HG03045 (cell line): Measurements from ENCODE around the gene PRKAR2A.
"Not testable (repeated sequence)": the region's sequence is repeated elsewhere in the genome, so short reads cannot be mapped to it uniquely, and the experiment has no call there.

Experiments
- ATAC-seq: cut with Tn5 transposase; IDR thresholded peaks from one replicate; pipeline ENCODE4 v1.9.1; 2021; ENCODE audit warnings: mild to moderate bottlenecking, moderate library complexity; ENCODE audit not compliant: unreplicated experiment

PRKAR2A gene

GRCh38 chr3:48837163-48837562 is 10.5 kb downstream of the PRKAR2A start:
- ATAC-seq: no peak

GRCh38 chr3:48835650-48836366 is 11.9 kb downstream of the PRKAR2A start:
- ATAC-seq: no peak

GRCh38 chr3:48832684-48833083 is 15.0 kb downstream of the PRKAR2A start:
- ATAC-seq: no peak

- ATAC-seq: no peak
Observed at GRCh38 chr3:48830715-48831114, 17.0 kb downstream of the PRKAR2A start.

- not testable (repeated sequence) for ATAC-seq
Observed at GRCh38 chr3:48829525-48829924, 18.1 kb downstream of the PRKAR2A start.

DNA sequence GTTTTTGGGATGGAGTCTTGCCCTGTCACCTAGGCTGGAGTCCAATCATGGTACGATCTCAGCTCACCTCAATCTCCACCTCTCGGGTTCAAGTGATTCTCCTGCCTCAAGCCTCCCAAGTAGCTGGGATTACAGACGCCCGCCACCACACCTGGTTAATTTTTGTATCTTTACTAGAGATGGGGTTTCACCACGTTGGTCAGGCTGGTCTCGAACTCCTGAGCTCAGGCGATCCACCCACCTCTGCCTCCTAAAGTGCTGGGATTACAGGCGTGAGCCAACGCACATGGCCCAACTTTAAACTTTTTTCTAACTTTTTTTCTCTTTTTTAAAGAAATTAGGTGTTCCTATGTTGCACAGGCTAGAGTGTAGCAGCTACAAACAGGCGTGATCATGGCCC is 19.8 kb downstream of the PRKAR2A start:
- not testable (repeated sequence) for ATAC-seq

DNA sequence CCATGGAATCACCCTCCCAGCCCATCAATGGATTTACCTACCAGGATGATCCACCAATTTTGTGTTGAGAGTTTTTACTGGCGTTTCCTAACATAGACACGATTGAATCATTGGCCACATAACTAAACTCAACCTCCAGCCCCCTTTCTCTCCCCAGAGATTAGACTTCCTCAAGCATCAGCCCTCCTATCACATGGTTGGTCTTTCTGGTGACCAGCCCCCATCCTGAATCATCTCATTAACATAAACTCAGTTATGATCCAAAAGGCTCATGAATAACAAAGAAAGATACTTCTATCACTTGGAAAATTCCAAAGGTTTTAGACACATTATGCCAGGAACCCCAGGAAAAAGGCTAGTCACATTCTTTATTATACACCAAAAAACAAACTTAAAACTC is 21.2 kb downstream of the PRKAR2A start:
- no peak for ATAC-seq

DNA sequence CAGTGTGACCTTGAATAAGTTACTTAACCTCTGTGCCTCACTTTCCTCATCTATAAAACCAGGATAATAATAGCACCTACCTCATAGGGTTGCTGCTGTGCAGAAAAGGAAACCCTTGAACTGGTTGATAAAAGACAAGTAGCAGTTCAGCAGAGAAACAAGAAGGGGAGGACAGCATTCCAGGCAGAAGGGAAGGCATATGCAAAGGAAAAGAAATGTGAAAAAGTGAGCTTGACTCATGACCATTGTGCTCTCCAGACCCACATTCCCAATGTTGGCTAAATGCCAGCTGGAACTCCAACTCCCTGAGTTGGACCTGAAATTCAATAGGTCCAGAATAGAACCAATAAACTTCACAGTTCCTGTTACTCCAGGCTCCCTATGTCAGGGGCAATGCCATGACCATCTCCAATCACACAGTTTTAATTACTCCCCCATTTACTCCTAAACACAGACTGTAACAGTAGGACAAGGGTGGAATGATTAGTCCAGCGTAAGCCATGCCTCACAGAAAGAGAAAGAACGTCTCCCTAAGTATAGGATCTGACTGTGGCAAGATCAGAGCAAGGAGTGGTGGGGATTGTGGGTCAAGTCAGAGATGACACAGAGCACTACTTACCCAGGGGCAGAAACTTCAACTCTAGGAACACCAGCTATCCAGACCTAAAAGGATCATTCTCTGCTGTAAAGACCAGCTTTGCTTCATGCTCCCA is 26.9 kb downstream of the PRKAR2A start:
- ATAC-seq: no peak

- ATAC-seq: no peak
Observed at GRCh38 chr3:48819234-48820221, 28.1 kb downstream of the PRKAR2A start.

DNA sequence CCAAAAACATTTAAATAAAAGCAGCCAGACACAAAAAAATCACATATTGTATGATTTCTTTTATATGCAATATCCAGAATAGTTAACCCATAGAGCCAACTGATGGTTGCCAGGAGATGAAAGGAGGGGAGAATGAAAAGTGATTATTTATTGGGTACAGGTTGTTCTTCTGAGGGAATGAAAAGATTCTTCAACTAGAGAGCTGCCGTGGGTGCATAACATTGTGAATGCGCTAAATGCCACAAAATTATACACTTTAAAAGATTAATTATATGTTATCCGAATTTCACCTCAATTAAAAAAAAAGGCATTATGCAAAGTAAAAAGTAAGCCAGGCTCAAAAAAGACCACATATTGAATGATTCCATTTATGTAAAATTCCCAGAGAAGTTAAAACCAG is 36.1 kb downstream of the PRKAR2A start:
- ATAC-seq: no peak

GRCh38 chr3:48804930-48805329 is 42.7 kb downstream of the PRKAR2A start:
- no peak for ATAC-seq

DNA sequence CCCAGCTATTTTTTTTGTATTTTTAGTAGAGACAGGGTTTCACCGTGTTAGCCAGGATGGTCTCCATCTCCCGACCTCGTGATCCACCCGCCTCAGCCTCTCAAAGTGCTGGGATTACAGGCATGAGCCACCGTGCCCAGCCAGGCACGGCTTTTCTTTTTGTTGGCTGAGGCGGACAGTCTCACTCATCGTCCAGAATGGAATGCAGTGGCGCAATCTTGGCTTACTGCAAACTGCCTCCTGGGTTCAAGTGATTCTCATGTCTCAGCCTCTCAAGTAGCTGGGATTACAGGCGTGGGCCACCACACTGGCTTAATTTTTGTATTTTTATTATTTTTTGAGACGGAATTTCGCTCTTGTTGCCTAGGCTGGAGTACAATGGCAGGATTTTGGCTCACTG is 46.8 kb downstream of the PRKAR2A start:
- ATAC-seq: not testable (repeated sequence)

DNA sequence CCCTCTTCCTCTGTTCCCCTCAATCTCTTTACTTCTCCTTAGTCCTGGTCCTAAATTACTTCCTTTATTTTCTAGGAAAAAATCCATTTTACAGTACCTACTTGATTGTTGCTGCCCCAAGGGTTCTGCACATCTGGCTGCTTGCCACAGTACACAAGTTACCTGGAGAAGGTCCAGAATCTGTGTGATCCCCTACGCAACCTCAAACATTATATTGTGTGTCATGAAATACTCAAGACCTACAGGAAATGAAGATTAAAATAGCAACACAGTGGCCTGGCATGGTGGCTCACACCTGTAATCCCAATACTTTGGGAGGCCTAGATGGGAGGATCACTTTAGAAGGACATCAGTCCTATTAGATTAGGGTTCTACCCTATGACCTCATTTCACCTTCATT is 48.7 kb downstream of the PRKAR2A start:
- no peak for ATAC-seq

GRCh38 chr3:48797626-48798025 is 50.0 kb downstream of the PRKAR2A start:
- ATAC-seq: no peak

DNA sequence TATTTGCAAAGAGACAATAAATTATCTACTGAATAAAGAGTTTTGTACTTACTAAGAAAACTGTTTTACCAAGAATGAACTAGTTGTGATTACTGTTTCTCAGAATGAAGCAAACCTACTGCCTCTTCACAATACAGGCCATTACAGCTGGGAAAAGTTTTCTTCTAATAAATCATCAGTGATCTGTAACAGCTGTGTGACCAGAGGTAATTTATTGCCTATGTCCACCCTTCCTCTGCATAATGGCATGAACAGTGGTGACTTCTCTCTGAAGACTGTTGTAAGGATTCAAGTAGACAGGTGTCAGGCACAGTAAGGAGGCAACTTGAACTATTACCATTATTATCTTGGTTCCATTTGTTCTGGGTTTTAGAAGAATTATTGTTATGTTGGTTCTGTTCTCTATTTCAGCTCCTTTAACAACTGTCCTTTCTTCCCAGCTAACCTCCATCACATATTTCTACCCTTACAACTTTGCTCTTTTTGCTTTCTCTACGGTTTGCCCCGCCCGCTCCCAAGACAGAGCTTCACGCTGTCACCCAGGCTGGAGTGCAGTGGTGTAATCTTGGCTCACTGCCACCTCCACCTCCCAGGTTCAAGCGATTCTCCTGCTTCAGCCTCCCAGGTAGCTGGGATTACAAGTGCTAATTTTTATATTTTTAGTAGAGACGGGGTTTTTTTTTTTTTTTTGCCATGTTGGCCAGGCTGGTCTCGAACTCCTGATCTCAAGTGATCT is 51.5 kb downstream of the PRKAR2A start:
- ATAC-seq: no peak

- ATAC-seq: not testable (repeated sequence)
Observed at GRCh38 chr3:48793484-48793883, 54.2 kb downstream of the PRKAR2A start.

DNA sequence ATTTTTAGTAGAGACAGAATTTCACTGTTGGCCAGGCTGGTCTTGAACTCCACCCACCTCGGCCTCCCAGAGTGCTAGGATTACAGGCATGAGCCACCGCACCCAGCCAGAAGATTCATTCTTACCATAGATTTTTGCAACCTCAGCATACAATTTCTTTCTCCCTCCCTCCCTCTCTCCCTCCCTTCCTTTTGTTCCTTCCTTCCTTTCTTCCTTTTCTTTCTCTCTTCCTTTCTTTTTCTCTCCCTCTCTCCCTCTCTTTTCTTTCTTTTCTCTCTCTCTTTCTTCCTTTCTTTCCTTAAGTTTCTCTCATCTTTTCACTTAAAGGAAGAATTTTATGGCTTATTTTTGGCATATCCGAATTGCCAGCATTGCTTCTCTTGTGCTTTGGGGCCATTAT is 58.0 kb downstream of the PRKAR2A start:
- no peak for ATAC-seq

DNA sequence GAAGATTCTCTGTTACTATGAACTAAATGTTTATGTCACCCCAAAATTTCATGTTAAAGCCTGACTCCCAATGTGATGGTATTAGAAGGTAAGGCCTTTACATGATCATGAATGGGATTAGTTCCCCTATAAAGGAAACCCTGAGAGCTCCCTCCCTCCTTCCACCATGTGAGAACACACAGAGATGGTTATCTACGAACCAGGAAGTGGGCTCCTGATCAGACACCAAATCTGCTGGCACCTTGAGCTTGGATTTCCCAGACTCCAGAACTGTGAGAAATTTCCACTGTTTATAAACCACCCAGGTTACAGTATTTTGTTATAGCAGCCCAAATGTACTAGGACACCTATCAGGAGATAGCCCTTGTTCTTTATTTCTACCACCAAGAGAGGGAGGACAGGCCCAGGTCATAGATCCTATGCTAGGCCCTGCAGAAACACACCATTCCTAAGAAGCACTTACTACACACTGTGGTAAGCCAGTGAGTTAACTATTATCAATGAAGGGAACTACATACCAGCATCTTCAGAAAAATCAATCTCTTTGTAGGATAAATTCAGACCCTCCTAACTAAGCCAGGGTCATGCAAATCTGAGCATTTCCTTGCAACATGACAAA is 59.0 kb downstream of the PRKAR2A start:
- ATAC-seq: no peak

DNA sequence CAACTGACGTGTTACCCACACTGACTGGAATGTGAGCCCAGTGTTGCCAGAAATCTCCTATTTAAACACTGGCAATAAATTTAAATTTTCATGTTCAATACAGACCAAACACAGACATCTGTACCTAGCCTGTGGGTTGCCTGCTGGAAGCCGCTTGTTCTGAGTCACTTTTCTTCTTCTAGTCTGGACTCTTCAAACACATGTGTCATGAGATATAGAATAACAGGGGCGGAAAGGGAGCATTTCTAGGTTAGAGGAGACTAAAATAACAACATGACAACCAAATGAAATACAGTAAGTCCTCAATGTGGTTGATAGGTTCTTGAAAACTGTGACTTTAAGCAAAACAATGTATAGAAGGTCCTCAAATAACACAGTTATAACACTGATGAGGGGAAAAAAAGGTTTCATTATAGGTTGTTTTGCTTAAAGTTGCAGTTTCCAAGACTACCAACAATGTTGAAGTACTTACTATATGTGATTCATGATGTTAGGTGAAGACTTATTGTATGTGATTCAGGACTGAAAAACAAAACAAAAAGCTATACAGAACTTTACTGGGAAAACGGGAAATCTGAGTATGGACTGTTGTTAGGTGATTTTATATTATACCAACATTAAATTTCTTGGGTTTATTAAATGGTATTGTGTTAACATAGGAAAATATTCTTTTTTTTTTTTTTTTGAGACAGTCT is 63.1 kb downstream of the PRKAR2A start:
- no peak for ATAC-seq

DNA sequence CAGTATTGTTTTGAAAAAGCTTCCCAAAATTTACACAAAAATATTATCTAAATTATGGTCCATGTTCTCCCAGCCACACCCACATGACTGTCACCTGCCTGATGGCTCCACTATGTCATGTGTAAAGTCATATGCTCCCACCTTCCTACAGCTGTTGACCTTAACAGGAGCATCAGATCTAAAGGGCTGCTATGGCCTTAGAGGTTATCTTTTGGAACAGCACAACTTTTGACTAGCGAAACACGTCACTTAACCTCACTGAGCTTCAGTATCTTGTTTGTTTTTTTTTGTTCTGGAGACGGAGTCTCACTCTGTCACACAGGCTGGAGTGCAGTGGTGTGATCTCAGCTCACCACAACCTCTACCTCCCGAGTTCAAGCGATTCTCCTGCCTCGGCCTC is 64.4 kb downstream of the PRKAR2A start:
- no peak for ATAC-seq
